Measurements from ENCODE around the gene EPRS1.

Gene EPRS1

GRCh38 chr1:220012259-220012658 lies 34.0 kb downstream of the EPRS1 start:
- H3K36me3 ChIP-seq (ENCODE audit: control insufficient read depth in 2 of 2, insufficient read depth in 1 of 2, low read length in 2 of 2) = peaks cover 22 to 41% of the 10 kb centered on the region in 2 experiments
- TF ChIP-seq ZNF174 (tag by site-specific recombination; IDR thresholded peaks at IDR 0.05) (no peak), ZNF184 (tag by site-specific recombination; IDR thresholded peaks at IDR 0.05) (no peak), KLF7 (tag by site-specific recombination; IDR thresholded peaks at IDR 0.05; ENCODE audit: borderline replicate concordance) (no peak), ZNF629 (tag by site-specific recombination; IDR thresholded peaks at IDR 0.05) (no peak), ZNF624 (tag by site-specific recombination; IDR thresholded peaks at IDR 0.05) (no peak), ZNF362 (tag by site-specific recombination; IDR thresholded peaks at IDR 0.05) (no peak), ZBTB8A (tag by site-specific recombination; IDR thresholded peaks at IDR 0.05) (no peak), GLI2 (tag by site-specific recombination; IDR thresholded peaks at IDR 0.05; ENCODE audit: borderline replicate concordance, low read depth) (no peak), FEZF1 (tag by site-specific recombination; IDR thresholded peaks at IDR 0.05) (no peak), ZNF157 (tag by site-specific recombination; IDR thresholded peaks at IDR 0.05) (no peak)
- H3K9me3 ChIP-seq (ENCODE audit: control insufficient read depth, insufficient read depth, low read depth, low read length) = no peaks in the 10 kb centered on the region
- POLR2A ChIA-PET = no interaction called here
- no peak overlapping the region for H3K4me3 ChIP-seq (ENCODE audit: low read depth, low read length)
- CTCF ChIA-PET = interaction anchor here (0.8 to 2.2 kb wide), 2 partner anchors 21 to 26 kb away, joined by 3 to 11 read pairs; no protein-coding TSS in a partner anchor
- H3K27ac ChIP-seq (ENCODE audit: extremely low read depth, low read depth, low read length) = no peak overlapping the region
- H3K4me1 ChIP-seq (ENCODE audit: control insufficient read depth, insufficient read depth, low read length) = no peaks in the 10 kb centered on the region; the same call in 1 of the 2 replicates

GRCh38 chr1:220011620-220012019 lies 34.7 kb downstream of the EPRS1 start:
- no peaks in the 10 kb centered on the region; the same call in 1 of the 2 replicates for H3K4me1 ChIP-seq (ENCODE audit: control insufficient read depth, insufficient read depth, low read length)
- H3K36me3 ChIP-seq (ENCODE audit: control insufficient read depth in 2 of 2, insufficient read depth in 1 of 2, low read length in 2 of 2) = peaks cover 19 to 46% of the 10 kb centered on the region in 2 experiments
- no peak overlapping the region for H3K4me3 ChIP-seq (ENCODE audit: low read depth, low read length)
- no peak overlapping the region for H3K27ac ChIP-seq (ENCODE audit: extremely low read depth, low read depth, low read length)
- POLR2A ChIA-PET = no interaction called here
- H3K9me3 ChIP-seq (ENCODE audit: control insufficient read depth, insufficient read depth, low read depth, low read length) = no peaks in the 10 kb centered on the region
- CTCF ChIA-PET = interaction anchor here (0.6 to 2.2 kb wide), 4 partner anchors 13 to 106 kb away, joined by 4 to 11 read pairs (median 6); no protein-coding TSS in a partner anchor
- TF ChIP-seq ZNF585B (tag by site-specific recombination; IDR thresholded peaks at IDR 0.05) (no peak), ZNF132 (tag by site-specific recombination; IDR thresholded peaks at IDR 0.05; ENCODE audit: borderline replicate concordance) (no peak), ZNF155 (tag by site-specific recombination; IDR thresholded peaks at IDR 0.05) (no peak), TRIM28 (IDR thresholded peaks at IDR 0.05; ENCODE audit: borderline replicate concordance, low read length) (no peak), ZNF558 (tag by site-specific recombination; IDR thresholded peaks at IDR 0.05) (no peak), ZNF555 (tag by site-specific recombination; conservative IDR thresholded peaks at IDR 0.05) (no peak), ZNF394 (tag by site-specific recombination; IDR thresholded peaks at IDR 0.05; ENCODE audit: borderline replicate concordance) (no peak), ZSCAN16 (tag by site-specific recombination; IDR thresholded peaks at IDR 0.05) (no peak), ZNF664 (tag by site-specific recombination; IDR thresholded peaks at IDR 0.05) (no peak), ZSCAN30 (tag by site-specific recombination; IDR thresholded peaks at IDR 0.05) (no peak), ZNF311 (tag by site-specific recombination; IDR thresholded peaks at IDR 0.05; ENCODE audit: borderline replicate concordance) (no peak), ZNF366 (tag by site-specific recombination; conservative IDR thresholded peaks at IDR 0.05) (no peak), ATF2 (tag by site-specific recombination; IDR thresholded peaks at IDR 0.05; ENCODE audit: low read depth) (no peak), ZNF548 (tag by site-specific recombination; IDR thresholded peaks at IDR 0.05) (no peak), ZNF292 (tag by site-specific recombination; IDR thresholded peaks at IDR 0.05; ENCODE audit: borderline replicate concordance, low read depth) (no peak), ZNF274 (IDR thresholded peaks at IDR 0.05; ENCODE audit: low read length) (no peak), ZNF274 (tag by site-specific recombination; IDR thresholded peaks at IDR 0.05; ENCODE audit: borderline replicate concordance) (no peak), ZNF140 (tag by site-specific recombination; IDR thresholded peaks at IDR 0.05) (no peak)
- TF ChIP-seq, protein P1, sequence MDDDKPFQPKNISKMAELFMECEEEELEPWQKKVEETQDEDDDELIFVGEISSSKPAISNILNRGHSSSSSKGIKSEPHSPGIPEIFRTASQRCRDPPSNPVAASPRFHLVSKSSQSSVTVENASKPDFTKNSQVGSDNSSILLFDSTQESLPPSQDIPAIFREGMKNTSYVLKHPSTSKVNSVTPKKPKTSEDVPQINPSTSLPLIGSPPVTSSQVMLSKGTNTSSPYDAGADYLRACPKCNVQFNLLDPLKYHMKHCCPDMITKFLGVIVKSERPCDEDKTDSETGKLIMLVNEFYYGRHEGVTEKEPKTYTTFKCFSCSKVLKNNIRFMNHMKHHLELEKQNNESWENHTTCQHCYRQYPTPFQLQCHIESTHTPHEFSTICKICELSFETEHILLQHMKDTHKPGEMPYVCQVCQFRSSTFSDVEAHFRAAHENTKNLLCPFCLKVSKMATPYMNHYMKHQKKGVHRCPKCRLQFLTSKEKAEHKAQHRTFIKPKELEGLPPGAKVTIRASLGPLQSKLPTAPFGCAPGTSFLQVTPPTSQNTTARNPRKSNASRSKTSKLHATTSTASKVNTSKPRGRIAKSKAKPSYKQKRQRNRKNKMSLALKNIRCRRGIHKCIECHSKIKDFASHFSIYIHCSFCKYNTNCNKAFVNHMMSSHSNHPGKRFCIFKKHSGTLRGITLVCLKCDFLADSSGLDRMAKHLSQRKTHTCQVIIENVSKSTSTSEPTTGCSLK (tag by site-specific recombination; IDR thresholded peaks at IDR 0.05) = no peak
- TF ChIP-seq, protein P2, sequence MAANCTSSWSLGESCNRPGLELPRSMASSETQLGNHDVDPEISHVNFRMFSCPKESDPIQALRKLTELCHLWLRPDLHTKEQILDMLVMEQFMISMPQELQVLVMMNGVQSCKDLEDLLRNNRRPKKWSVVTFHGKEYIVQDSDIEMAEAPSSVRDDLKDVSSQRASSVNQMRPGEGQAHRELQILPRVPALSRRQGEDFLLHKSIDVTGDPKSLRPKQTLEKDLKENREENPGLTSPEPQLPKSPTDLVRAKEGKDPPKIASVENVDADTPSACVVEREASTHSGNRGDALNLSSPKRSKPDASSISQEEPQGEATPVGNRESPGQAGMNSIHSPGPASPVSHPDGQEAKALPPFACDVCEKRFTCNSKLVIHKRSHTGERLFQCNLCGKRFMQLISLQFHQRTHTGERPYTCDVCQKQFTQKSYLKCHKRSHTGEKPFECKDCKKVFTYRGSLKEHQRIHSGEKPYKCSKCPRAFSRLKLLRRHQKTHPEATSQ (tag by site-specific recombination; IDR thresholded peaks at IDR 0.05) = no peak
